CD14-positive monocyte (primary cell): ENCODE measurements around the gene BSN. TPM values are rescaled to one million over a fixed set of nuclear protein-coding genes. Genes with fewer than 3 reads are reported as not detected.

Experiments used
- DNase-seq, 3 donors: peaks; one replicate each; pipeline ENCODE4 v3.0.0-alpha.2; 2011 to 2022
- H2AFZ ChIP-seq: 2 replicates; pipeline ENCODE4 v1.6.0; 2012; ENCODE audit warnings: mild to moderate bottlenecking, low read depth, low read length, inconsistent platforms; ENCODE audit not compliant: insufficient read depth, poor library complexity, severe bottlenecking
- H3K27ac ChIP-seq, 2 donors: 1 replicate in 1 of 2; 2 replicates in 1 of 2; pipeline ENCODE4 v1.5.1; 2012 to 2013; ENCODE audit warnings: low read length in 2 of 2, control low read depth in 1 of 2, inconsistent platforms in 1 of 2, low read depth in 1 of 2, mild to moderate bottlenecking in 1 of 2
- H3K27me3 ChIP-seq, 2 donors: one replicate each; pipeline versions ENCODE4 v1.6.0 to v1.6.1; 2011 to 2013; ENCODE audit warnings: low read length in 2 of 2; ENCODE audit not compliant: control insufficient read depth in 2 of 2, insufficient read depth in 2 of 2
- H3K36me3 ChIP-seq, 2 donors: replicated peaks in 1 of 2; 1 replicate in 1 of 2; 2 replicates in 1 of 2; pipeline versions ENCODE4 v1.5.1 to v1.6.1; 2012 to 2013; ENCODE audit warnings: low read length in 2 of 2, control low read depth in 1 of 2, inconsistent platforms in 1 of 2, mild to moderate bottlenecking in 1 of 2; ENCODE audit not compliant: insufficient read depth in 2 of 2, control insufficient read depth in 1 of 2
- H3K4me1 ChIP-seq, 2 donors: 1 replicate in 1 of 2; 2 replicates in 1 of 2; pipeline versions ENCODE4 v1.5.1 to v1.6.1; 2012 to 2013; ENCODE audit warnings: low read length in 2 of 2, control low read depth in 1 of 2, inconsistent platforms in 1 of 2, mild to moderate bottlenecking in 1 of 2, moderate library complexity in 1 of 2; ENCODE audit not compliant: insufficient read depth in 2 of 2, control insufficient read depth in 1 of 2
- H3K4me2 ChIP-seq: replicated peaks from 2 replicates; pipeline ENCODE3; 2012; ENCODE audit warnings: low read length, moderate library complexity, mild to moderate bottlenecking; ENCODE audit not compliant: poor library complexity, severe bottlenecking; ENCODE audit errors: extremely low read depth
- H3K4me3 ChIP-seq, 3 experiments: fragments of 200-600 bp in 1 of 3; sonication (generic) in 1 of 3; replicated peaks in 1 of 3; 1 replicate in 2 of 3; 2 replicates in 1 of 3; pipeline ENCODE4 v1.5.1; 2011 to 2013; ENCODE audit warnings: low read length in 3 of 3, mild to moderate bottlenecking in 3 of 3, control low read depth in 2 of 3, low read depth in 2 of 3, inconsistent platforms in 1 of 3, moderate library complexity in 1 of 3
- H3K79me2 ChIP-seq: 2 replicates; pipeline ENCODE4 v1.6.0; 2012; ENCODE audit warnings: mild to moderate bottlenecking, control low read depth, inconsistent platforms, low read length, moderate library complexity; ENCODE audit not compliant: insufficient read depth
- H3K9ac ChIP-seq: 2 replicates; pipeline ENCODE4 v1.6.0; 2017; ENCODE audit warnings: low read length, mild to moderate bottlenecking; ENCODE audit not compliant: insufficient read depth, poor library complexity, severe bottlenecking
- H3K9me3 ChIP-seq, 2 donors: replicated peaks in 1 of 2; 1 replicate in 1 of 2; 2 replicates in 1 of 2; pipeline versions ENCODE4 v1.5.1 to v1.6.1; 2012 to 2013; ENCODE audit warnings: low read length in 2 of 2, control low read depth in 1 of 2; ENCODE audit not compliant: control insufficient read depth in 1 of 2, insufficient read depth in 1 of 2
- H4K20me1 ChIP-seq: 2 replicates; pipeline ENCODE4 v1.6.0; 2012; ENCODE audit warnings: mild to moderate bottlenecking, low read length, control low read depth, moderate library complexity; ENCODE audit not compliant: insufficient read depth
- H3K27ac Mint-ChIP-seq, 7 donors: one replicate each; pipeline ENCODE4 v1.8.0; 2020; ENCODE audit warnings: mild to moderate bottlenecking in 7 of 7, mixed read lengths in 7 of 7, moderate library complexity in 6 of 7, inconsistent platforms in 2 of 7
- H3K27me3 Mint-ChIP-seq, 3 donors: one replicate each; pipeline ENCODE4 v1.8.0; 2021 to 2022; ENCODE audit warnings: low read depth in 3 of 3, mild to moderate bottlenecking in 3 of 3, mixed read lengths in 3 of 3, moderate library complexity in 3 of 3, inconsistent platforms in 1 of 3
- H3K36me3 Mint-ChIP-seq, 2 donors: one replicate each; pipeline ENCODE4 v1.8.0; 2020; ENCODE audit warnings: mixed read lengths in 2 of 2, inconsistent platforms in 1 of 2, mild to moderate bottlenecking in 1 of 2
- H3K4me1 Mint-ChIP-seq: one replicate; pipeline ENCODE4 v1.8.0; 2020; ENCODE audit warnings: mild to moderate bottlenecking, mixed read lengths
- H3K4me3 Mint-ChIP-seq, 2 donors: one replicate each; pipeline ENCODE4 v1.8.0; 2020; ENCODE audit warnings: mild to moderate bottlenecking in 2 of 2, mixed read lengths in 2 of 2, moderate library complexity in 1 of 2
- H3K9me3 Mint-ChIP-seq, 7 donors: one replicate each; pipeline ENCODE4 v1.8.0; 2020 to 2022; ENCODE audit warnings: mixed read lengths in 7 of 7, mild to moderate bottlenecking in 6 of 7, moderate library complexity in 6 of 7, inconsistent platforms in 2 of 7
- CTCF ChIP-seq: fragments of 200-600 bp; IDR thresholded peaks from one replicate; pipeline ENCODE4 v1.8.0; 2022; ENCODE audit warnings: antibody characterized with exemption, mild to moderate bottlenecking
- WGBS: methylation state at CpG from one replicate; pipeline ENCODE4 v1.1.5; 2013; ENCODE audit warnings: missing lambda C conversion rate; ENCODE audit not compliant: insufficient coverage; 5-methylcytosine and 5-hydroxymethylcytosine counted together
- intact Hi-C, 2 donors: fragments of 100-400 bp; cut with micrococcal nuclease; formaldehyde crosslinking; loops; one replicate each; pipeline versions ENCODE4 v1.15.0 to v1.15.1; 2023
- polyA plus RNA-seq, 3 donors: library from polyadenylated mRNA; depleted of rRNA in 1 of 3; unstranded in 2 of 3; stranded (reverse) in 1 of 3; fragments of 300-500 nt in 2 of 3; fragments of >200 nt in 1 of 3; fragmentation: Illumina TruSeq in 2 of 3; gene quantifications; 1 replicate in 2 of 3; 2 replicates in 1 of 3; pipeline ENCODE4 v1.2.3, GENCODE V29; 2012 to 2021

Gene BSN
- polyA plus RNA-seq, 3 donors, result not detected

GRCh38 chr3:49611291-49611690 is 57.0 kb downstream of the BSN start:
- no peaks in the 10 kb centered on the region for H3K36me3 Mint-ChIP-seq
- H3K79me2 ChIP-seq, result no peaks in the 10 kb centered on the region
- H3K27ac Mint-ChIP-seq, result no peak overlapping the region
- no peak for TF ChIP-seq CTCF
- no peak overlapping the region for H3K27ac ChIP-seq
- H3K36me3 ChIP-seq, result no peaks in the 10 kb centered on the region
- no peaks in the 10 kb centered on the region for H4K20me1 ChIP-seq
- H3K4me2 ChIP-seq, result no peak overlapping the region
- H3K4me3 Mint-ChIP-seq, result no peak overlapping the region
- no peaks in the 10 kb centered on the region for H3K4me1 ChIP-seq
- peaks cover 0 to 3% of the 10 kb centered on the region in 2 donors for H3K9me3 ChIP-seq
- H3K27me3 Mint-ChIP-seq, result peaks cover 3 to 5% (median 4%) of the 10 kb centered on the region in 3 donors
- no peak overlapping the region for H3K4me3 ChIP-seq
- no peak overlapping the region for H3K9ac ChIP-seq
- intact Hi-C loops, result no loop called here
- H2AFZ ChIP-seq, result no peak overlapping the region
- H3K4me1 Mint-ChIP-seq, result no peaks in the 10 kb centered on the region
- no peaks in the 10 kb centered on the region for H3K27me3 ChIP-seq
- peaks cover 2 to 10% (median 5%) of the 10 kb centered on the region in 7 donors for H3K9me3 Mint-ChIP-seq
- no peak for DNase-seq
- 82% methylated on average over 6 of the region's 6 CpGs for WGBS

- no peak for TF ChIP-seq CTCF
- H3K36me3 Mint-ChIP-seq, result no peaks in the 10 kb centered on the region
- no peak overlapping the region for H3K27ac Mint-ChIP-seq
These were observed 57.4 kb downstream of the BSN start for GRCh38 chr3:49611719-49612118.

More at GRCh38 chr3:49611719-49612118, 57.4 kb downstream of the BSN start:
- Histone ChIP-seq H3K9ac (no peak overlapping the region), H2AFZ (no peak overlapping the region), H3K36me3 (no peaks in the 10 kb centered on the region), H3K4me3 (no peak overlapping the region), H3K4me1 (no peaks in the 10 kb centered on the region), H3K9me3 (peaks cover 0 to 3% of the 10 kb centered on the region in 2 donors), H3K4me2 (no peak overlapping the region), H3K79me2 (no peaks in the 10 kb centered on the region), H3K27me3 (no peaks in the 10 kb centered on the region), H3K27ac (no peak overlapping the region), H4K20me1 (no peaks in the 10 kb centered on the region)
- Mint-ChIP-seq H3K4me3 (no peak overlapping the region), H3K27me3 (peaks cover 3 to 7% (median 4%) of the 10 kb centered on the region in 3 donors), H3K9me3 (peaks cover 2 to 10% (median 5%) of the 10 kb centered on the region in 7 donors), H3K4me1 (no peaks in the 10 kb centered on the region)
- no peak for DNase-seq
- intact Hi-C loops, result no loop called here
